ENCODE measurements around the gene DYNLL1.
"Not testable (repeated sequence)": the region's sequence is repeated elsewhere in the genome, so short reads cannot be mapped to it uniquely, and the experiment has no call there.

DYNLL1 gene

DNA sequence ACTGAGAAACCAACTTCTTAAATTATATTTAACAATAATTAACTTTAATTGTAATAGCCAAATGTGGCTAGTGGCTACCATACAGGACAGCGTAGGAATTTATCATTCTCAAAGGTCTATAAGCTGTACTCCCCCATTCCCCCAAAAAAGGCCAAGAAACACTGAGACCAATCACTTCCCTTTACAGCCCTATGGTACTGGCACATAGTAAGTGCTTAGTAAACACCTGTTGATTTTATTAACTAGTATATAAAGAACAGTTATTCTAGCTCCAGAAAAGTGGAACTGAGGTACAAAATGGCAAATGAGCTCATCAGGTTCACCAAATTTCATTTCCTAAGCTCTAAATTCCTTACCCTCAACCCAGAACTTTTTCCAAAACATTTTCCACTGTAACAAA lies 20.3 kb upstream of the DYNLL1 start:
- no peak for DNase-seq

DNA sequence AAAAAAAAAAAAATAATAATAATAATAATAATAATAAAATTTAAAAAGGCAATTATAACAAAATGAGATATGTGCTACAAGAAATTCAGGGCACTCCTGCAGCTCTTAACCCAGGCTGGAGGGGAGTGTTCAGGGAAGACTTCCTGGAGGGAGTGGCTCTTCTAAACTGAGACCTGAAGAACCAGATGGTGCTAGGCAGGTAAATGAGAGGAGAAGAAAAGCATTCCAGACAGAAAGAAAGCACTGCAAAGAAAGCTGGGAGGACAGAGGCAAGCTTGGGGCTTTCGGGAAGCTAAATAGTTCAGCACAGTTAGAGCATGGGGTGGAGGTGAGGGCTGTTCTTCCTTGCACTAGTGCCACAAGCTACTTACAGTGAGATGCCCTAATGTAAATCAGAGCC lies 16.5 kb upstream of the DYNLL1 start:
- no peak for DNase-seq

- no peak for DNase-seq
These were observed 15.7 kb upstream of the DYNLL1 start for GRCh38 chr12:120480211-120480610.

- DNase-seq: no peak
These were observed 14.7 kb upstream of the DYNLL1 start for GRCh38 chr12:120481022-120481767.

GRCh38 chr12:120483621-120484020 lies 12.3 kb upstream of the DYNLL1 start:
- no peak for DNase-seq

- DNase-seq: peak; percentile 61
These were observed 9.7 kb upstream of the DYNLL1 start for GRCh38 chr12:120485961-120486881.

GRCh38 chr12:120487552-120487951 lies 8.4 kb upstream of the DYNLL1 start:
- DNase-seq: peak; percentile 62

DNA sequence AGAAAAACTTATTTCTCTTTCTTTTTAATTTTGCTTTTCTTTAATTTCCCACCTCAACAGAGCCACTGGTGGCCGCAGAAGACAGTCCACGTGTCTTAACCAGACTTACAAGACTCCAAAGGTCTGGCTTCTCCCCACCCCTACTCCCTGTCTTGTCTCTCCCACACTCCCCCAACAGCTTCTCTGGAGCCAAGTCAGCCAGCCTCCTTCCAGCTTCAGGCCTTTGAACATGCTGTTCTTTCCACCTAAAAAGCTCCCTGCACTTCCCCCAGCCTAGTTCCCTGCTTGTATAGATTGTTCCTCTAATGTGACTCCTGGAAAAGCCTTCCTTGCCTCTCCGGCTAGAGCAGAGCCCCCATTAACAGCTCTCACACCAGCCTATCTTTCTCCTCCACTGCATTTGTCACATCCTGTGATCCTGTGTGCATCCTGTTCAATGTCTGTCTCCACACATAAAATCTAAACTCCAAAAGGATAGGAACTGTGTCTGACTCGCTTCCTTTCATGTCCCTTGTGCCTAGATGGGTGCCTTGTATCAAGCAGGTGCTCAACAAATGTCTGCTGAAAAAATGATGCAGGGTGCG lies 7.8 kb upstream of the DYNLL1 start:
- DNase-seq: no peak

DNA sequence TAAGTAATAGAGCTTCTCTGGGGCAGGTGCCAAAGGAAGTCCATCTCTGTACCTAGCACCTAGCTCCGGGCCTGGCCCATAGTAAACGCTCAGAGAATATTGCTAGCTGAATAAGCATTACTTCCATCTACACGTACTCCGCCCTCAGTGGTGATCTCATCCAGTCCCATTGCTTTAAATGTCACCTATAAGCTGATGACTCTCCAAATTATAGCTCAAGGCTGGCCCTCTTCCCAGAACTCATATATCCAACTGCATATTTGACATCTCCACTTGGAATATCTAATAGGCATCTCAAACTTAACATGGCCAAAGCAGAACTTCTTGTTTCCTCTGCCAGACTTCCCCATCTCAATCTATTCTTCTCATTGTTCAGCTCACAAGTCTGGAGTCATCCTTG lies 6.9 kb upstream of the DYNLL1 start:
- no peak for DNase-seq

DNA sequence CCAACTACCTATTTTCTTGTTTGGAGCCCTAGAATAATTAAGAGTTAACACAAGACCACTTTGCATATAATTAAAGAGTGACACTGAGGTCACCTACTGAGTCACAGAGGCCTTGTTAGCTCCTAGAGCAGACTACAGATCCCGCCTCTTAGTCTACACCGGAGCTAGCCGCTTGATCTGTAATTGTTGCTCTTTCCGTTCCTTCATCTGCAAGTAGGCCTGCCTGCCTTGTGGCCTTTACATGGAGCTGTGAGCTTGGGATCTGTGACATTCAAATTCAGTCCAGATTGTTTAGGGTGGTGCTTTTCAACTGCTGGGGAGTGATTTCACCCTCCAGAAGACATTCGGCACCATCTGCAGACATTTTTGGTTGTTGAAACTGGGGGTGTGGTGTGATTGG lies 5.6 kb upstream of the DYNLL1 start:
- no peak for DNase-seq

DNA sequence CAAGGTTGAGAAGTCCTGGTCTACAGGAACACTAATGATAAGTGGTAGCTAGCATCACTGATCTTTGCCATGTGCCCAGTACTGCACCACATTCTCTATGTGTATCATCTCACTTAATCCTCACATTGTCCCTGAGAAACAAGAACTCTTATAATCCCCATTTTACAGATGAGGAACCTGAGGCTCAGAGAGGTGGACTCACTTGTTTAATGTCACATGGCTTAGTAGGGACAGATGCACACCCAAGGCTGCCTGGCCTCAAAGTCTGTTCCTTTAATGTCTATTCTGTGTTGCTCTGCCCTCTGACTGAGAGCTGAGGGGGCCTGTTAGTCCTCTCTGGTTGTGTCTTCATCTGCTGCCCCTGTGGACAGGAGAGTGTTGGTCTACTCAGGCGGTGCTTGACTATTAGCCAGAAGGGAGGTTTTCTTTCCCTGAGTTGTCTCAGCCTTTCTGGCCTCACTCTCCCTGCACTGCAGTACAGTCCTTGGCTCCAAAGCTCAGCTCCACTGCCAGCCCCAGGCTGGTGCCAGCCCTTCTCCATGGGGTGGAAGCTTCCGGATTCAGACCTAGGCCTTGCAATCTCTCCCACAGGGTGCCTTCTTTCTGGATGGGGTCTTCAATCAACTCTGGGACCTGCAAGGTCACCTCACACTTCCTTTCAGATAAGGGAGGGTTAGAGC lies 4.9 kb upstream of the DYNLL1 start:
- DNase-seq: no peak

- no peak for DNase-seq
These were observed 655 bp upstream of the DYNLL1 start for GRCh38 chr12:120495186-120495730.

- DNase-seq: peak; percentile 79
These were observed 764 bp downstream of the DYNLL1 start for GRCh38 chr12:120496413-120497340.

DNA sequence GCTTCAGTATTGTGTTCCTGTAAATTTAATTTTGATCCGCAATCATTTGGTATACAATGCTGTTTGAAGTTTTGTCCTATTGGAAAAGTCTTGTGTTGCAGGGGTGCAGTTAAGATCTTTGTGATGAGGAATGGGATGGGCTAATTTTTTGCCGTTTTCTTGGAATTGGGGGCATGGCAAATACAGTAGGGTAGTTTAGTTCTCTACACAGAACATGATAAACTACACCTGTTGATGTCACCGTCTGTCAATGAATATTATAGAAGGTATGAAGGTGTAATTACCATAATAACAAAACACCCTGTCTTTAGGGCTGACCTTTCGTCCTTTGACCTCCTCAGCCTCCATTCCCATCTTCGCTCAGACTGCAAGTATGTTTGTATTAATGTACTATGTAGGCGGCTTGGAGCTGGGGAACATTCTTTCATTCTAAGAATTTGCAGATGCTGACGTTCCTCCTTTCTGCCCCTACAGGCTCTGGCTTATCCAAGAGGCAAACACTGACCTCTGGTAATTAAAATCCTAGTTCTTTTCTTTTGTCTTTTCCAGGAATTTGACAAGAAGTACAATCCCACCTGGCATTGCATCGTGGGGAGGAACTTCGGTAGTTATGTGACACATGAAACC lies 1.7 kb downstream of the DYNLL1 start:
- no peak for DNase-seq

- DNase-seq: no peak
These were observed 3.1 kb downstream of the DYNLL1 start for GRCh38 chr12:120498870-120499515.

GRCh38 chr12:120500581-120500980 lies 4.7 kb downstream of the DYNLL1 start:
- DNase-seq: no peak

DNA sequence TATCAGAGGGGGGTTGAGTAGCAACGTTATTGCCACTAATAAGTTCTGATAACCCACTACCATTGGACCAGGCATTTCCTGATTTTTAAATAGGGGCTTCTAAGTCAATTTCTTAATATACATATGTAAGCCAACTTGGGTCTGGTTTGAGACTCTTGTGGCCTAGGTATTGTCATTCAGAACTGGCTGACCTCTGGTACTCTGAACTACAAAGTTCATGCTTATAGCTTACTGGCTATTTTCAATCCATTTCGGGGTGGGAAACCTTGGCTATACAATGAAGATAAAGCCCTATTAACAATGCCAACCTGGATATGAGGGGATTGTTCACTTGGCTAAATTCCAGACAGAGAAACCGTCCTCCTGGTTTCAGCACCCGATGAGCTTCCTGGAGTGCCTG lies 8.7 kb downstream of the DYNLL1 start:
- no peak for DNase-seq

GRCh38 chr12:120508537-120508936 lies 12.6 kb downstream of the DYNLL1 start:
- no peak for DNase-seq

- no peak for DNase-seq
These were observed 18.1 kb downstream of the DYNLL1 start for GRCh38 chr12:120514002-120514401.

- DNase-seq: no peak
These were observed 19.6 kb downstream of the DYNLL1 start for GRCh38 chr12:120515496-120515895.

- DNase-seq: not testable (repeated sequence)
These were observed 23.4 kb downstream of the DYNLL1 start for GRCh38 chr12:120519324-120519723.
